Neural cell (in vitro differentiated cells): ENCODE results near the gene CDH4. TPM values are rescaled to one million over a fixed set of nuclear protein-coding genes. Genes with fewer than 3 reads are reported as not detected.

ENCODE experiments used
- H2AFZ ChIP-seq: fragments of 200-600, 300-800 bp; sonication (generic), shearing (Covaris generic); 2 replicates; pipeline ENCODE4 v1.6.0; 2014; ENCODE audit warnings: low read depth, mild to moderate bottlenecking, antibody characterized with exemption, low read length, moderate library complexity
- H3F3A ChIP-seq: fragments of 200-600 bp; shearing (Covaris generic); 2 replicates; pipeline ENCODE4 v1.6.1; 2016; ENCODE audit warnings: mild to moderate bottlenecking, moderate library complexity, mixed read lengths, antibody characterized with exemption, low read length; ENCODE audit not compliant: insufficient read depth, poor library complexity, severe bottlenecking
- H3K27ac ChIP-seq: fragments of 200-600, 300-800 bp; sonication (generic), shearing (Covaris generic); 2 replicates; pipeline ENCODE4 v1.5.1; 2014; ENCODE audit warnings: mild to moderate bottlenecking, low read length, moderate library complexity
- H3K27me3 ChIP-seq: fragments of 300-800, 200-600 bp; sonication (generic), shearing (Covaris generic); 2 replicates; pipeline ENCODE4 v1.6.0; 2014; ENCODE audit warnings: mild to moderate bottlenecking, low read depth, low read length, moderate library complexity; ENCODE audit not compliant: insufficient read depth
- H3K36me3 ChIP-seq: fragments of 300-800, 200-600 bp; sonication (generic), shearing (Covaris generic); 2 replicates; pipeline ENCODE4 v1.5.1; 2014; ENCODE audit warnings: mild to moderate bottlenecking, antibody characterized with exemption, low read length, moderate library complexity; ENCODE audit not compliant: insufficient read depth
- H3K4me2 ChIP-seq: fragments of 300-800, 200-600 bp; sonication (generic), shearing (Covaris generic); 2 replicates; pipeline ENCODE4 v1.6.0; 2014; ENCODE audit warnings: mild to moderate bottlenecking, low read length
- H3K4me3 ChIP-seq: fragments of 300-800, 200-600 bp; sonication (generic), shearing (Covaris generic); 2 replicates; pipeline ENCODE4 v1.5.1; 2014; ENCODE audit warnings: mild to moderate bottlenecking, low read length, moderate library complexity
- H3K79me2 ChIP-seq: fragments of 200-600 bp; shearing (Covaris generic); replicated peaks from 2 replicates; pipeline ENCODE4 v1.6.0; 2014; ENCODE audit warnings: mild to moderate bottlenecking, low read length, moderate library complexity; ENCODE audit not compliant: insufficient read depth
- H3K9ac ChIP-seq: fragments of 300-800, 200-600 bp; sonication (generic), shearing (Covaris generic); 2 replicates; pipeline ENCODE4 v1.6.1; 2016; ENCODE audit warnings: mild to moderate bottlenecking, low read length, mixed read lengths
- H3K9me2 ChIP-seq: fragments of 200-600 bp; shearing (Covaris generic); 2 replicates; pipeline ENCODE4 v1.6.1; 2016; ENCODE audit warnings: mild to moderate bottlenecking, low read length, mixed read lengths; ENCODE audit not compliant: insufficient read depth
- H3K9me3 ChIP-seq: fragments of 200-600, 300-800 bp; sonication (generic), shearing (Covaris generic); 2 replicates; pipeline ENCODE4 v1.6.1; 2016; ENCODE audit warnings: mild to moderate bottlenecking, mixed run types, low read length, moderate library complexity, mixed read lengths
- H4K20me1 ChIP-seq: fragments of 200-600 bp; shearing (Covaris generic); 2 replicates; pipeline ENCODE4 v1.6.1; 2016; ENCODE audit warnings: mild to moderate bottlenecking, mixed run types; ENCODE audit not compliant: insufficient read depth
- EP300 ChIP-seq: fragments of 450-650 bp; conservative IDR thresholded peaks from 2 replicates; pipeline ENCODE4 v1.6.1; 2014; ENCODE audit warnings: antibody characterized with exemption, mild to moderate bottlenecking, moderate library complexity; ENCODE audit not compliant: poor library complexity, severe bottlenecking
- EZH2 ChIP-seq: fragments of 200-600, 300-800 bp; shearing (Covaris generic), sonication (generic); IDR thresholded peaks from 2 replicates; pipeline ENCODE4 v1.6.1; 2014; ENCODE audit warnings: antibody characterized with exemption, low read length, borderline replicate concordance, mild to moderate bottlenecking; ENCODE audit not compliant: insufficient read depth, poor library complexity, severe bottlenecking
- MXI1 ChIP-seq: fragments of 450-650 bp; conservative IDR thresholded peaks from 2 replicates; pipeline ENCODE4 v1.6.1; 2014; ENCODE audit warnings: antibody characterized with exemption, mild to moderate bottlenecking; ENCODE audit not compliant: poor library complexity, severe bottlenecking
- POLR2AphosphoS5 ChIP-seq: IDR thresholded peaks from 2 replicates; pipeline ENCODE4 v1.6.1; 2012
- RAD21 ChIP-seq: fragments of 450-650 bp; conservative IDR thresholded peaks from 2 replicates; pipeline ENCODE4 v1.6.1; 2014; ENCODE audit warnings: antibody characterized with exemption, mild to moderate bottlenecking, moderate library complexity
- SMC3 ChIP-seq: fragments of 450-650 bp; conservative IDR thresholded peaks from 2 replicates; pipeline ENCODE4 v1.6.1; 2014; ENCODE audit warnings: antibody characterized with exemption, mild to moderate bottlenecking, moderate library complexity; ENCODE audit not compliant: poor library complexity
- TAF1 ChIP-seq: IDR thresholded peaks from 2 replicates; pipeline ENCODE4 v1.6.1; 2012; ENCODE audit warnings: low read depth
- polyA plus RNA-seq: library from polyadenylated mRNA; depleted of rRNA; stranded (reverse); fragments of >200 nt; gene quantifications from 2 replicates; pipeline ENCODE4 v1.2.3, GENCODE V29; 2014
- TF ChIP-seq, protein P1 (sequence below): IDR thresholded peaks from 2 replicates; pipeline ENCODE4 v1.6.1; 2012; ENCODE audit warnings: borderline replicate concordance
- TF ChIP-seq, protein P2 (sequence below): fragments of 450-650 bp; IDR thresholded peaks from 2 replicates; pipeline ENCODE4 v1.5.1; 2014; ENCODE audit warnings: antibody characterized with exemption, mild to moderate bottlenecking, moderate library complexity; ENCODE audit not compliant: poor library complexity, severe bottlenecking

CDH4 gene
- polyA plus RNA-seq, 1 donor from 2014 or later = 24.6 TPM

DNA sequence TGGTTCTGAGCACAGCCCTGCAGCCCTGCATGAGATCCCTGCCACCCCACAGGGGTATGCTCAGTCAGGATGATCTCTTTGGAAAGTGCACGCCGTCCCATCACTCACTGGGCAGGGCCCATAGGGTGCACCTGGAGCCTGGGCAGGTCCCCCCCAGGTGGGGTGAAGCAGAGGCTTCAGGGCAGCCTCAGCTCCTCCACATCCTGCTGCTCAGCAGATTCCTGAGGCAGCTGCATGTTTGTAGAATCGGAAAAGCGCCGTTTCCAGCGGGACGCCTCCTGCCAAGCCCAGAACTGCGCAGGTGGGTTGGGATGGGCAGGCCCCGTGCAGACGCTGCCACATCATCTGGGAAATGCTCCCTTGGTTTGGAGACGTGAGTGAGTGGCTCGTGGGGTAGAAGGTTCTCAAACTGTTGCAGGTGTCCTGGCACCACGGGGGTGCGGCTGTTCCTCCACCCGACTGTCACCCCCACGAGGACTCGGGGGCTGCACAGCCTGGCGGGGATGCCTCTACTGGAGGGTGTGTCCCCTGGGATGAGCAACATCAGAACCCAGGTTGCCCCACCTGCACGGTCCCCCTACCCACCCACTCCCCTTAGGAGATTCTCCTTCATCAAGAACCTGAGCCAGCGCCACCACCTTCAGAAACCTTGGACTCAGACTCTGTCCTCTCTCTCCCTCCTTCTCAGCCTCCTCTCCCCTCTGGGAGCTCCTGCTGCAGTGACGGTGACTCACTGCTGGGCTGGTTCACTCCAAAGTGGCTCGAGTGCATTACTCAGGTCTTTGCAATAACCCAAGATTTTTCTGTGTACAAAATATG is 479.5 kb downstream of the CDH4 start:
- no peaks in the 10 kb centered on the region for H3K9me3 ChIP-seq
- H3K9ac ChIP-seq = no peak overlapping the region
- H3K4me2 ChIP-seq = no peak overlapping the region
- H3K9me2 ChIP-seq = no peaks in the 10 kb centered on the region
- peaks cover 5% of the 10 kb centered on the region for H3K36me3 ChIP-seq
- TF ChIP-seq MXI1 (no peak), TAF1 (no peak), POLR2AphosphoS5 (no peak), EP300 (no peak), RAD21 (no peak), SMC3 (no peak), EZH2 (no peak)
- TF ChIP-seq, protein P1, sequence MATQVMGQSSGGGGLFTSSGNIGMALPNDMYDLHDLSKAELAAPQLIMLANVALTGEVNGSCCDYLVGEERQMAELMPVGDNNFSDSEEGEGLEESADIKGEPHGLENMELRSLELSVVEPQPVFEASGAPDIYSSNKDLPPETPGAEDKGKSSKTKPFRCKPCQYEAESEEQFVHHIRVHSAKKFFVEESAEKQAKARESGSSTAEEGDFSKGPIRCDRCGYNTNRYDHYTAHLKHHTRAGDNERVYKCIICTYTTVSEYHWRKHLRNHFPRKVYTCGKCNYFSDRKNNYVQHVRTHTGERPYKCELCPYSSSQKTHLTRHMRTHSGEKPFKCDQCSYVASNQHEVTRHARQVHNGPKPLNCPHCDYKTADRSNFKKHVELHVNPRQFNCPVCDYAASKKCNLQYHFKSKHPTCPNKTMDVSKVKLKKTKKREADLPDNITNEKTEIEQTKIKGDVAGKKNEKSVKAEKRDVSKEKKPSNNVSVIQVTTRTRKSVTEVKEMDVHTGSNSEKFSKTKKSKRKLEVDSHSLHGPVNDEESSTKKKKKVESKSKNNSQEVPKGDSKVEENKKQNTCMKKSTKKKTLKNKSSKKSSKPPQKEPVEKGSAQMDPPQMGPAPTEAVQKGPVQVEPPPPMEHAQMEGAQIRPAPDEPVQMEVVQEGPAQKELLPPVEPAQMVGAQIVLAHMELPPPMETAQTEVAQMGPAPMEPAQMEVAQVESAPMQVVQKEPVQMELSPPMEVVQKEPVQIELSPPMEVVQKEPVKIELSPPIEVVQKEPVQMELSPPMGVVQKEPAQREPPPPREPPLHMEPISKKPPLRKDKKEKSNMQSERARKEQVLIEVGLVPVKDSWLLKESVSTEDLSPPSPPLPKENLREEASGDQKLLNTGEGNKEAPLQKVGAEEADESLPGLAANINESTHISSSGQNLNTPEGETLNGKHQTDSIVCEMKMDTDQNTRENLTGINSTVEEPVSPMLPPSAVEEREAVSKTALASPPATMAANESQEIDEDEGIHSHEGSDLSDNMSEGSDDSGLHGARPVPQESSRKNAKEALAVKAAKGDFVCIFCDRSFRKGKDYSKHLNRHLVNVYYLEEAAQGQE = no peak
- TF ChIP-seq, protein P2, sequence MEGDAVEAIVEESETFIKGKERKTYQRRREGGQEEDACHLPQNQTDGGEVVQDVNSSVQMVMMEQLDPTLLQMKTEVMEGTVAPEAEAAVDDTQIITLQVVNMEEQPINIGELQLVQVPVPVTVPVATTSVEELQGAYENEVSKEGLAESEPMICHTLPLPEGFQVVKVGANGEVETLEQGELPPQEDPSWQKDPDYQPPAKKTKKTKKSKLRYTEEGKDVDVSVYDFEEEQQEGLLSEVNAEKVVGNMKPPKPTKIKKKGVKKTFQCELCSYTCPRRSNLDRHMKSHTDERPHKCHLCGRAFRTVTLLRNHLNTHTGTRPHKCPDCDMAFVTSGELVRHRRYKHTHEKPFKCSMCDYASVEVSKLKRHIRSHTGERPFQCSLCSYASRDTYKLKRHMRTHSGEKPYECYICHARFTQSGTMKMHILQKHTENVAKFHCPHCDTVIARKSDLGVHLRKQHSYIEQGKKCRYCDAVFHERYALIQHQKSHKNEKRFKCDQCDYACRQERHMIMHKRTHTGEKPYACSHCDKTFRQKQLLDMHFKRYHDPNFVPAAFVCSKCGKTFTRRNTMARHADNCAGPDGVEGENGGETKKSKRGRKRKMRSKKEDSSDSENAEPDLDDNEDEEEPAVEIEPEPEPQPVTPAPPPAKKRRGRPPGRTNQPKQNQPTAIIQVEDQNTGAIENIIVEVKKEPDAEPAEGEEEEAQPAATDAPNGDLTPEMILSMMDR = no peak
- H2AFZ ChIP-seq = no peak overlapping the region
- no peak overlapping the region for H3K27ac ChIP-seq
- H3F3A ChIP-seq = no peaks in the 10 kb centered on the region
- H3K27me3 ChIP-seq = no peaks in the 10 kb centered on the region
- H4K20me1 ChIP-seq = no peaks in the 10 kb centered on the region
- no peaks in the 10 kb centered on the region for H3K79me2 ChIP-seq
- H3K4me3 ChIP-seq = no peak overlapping the region

DNA sequence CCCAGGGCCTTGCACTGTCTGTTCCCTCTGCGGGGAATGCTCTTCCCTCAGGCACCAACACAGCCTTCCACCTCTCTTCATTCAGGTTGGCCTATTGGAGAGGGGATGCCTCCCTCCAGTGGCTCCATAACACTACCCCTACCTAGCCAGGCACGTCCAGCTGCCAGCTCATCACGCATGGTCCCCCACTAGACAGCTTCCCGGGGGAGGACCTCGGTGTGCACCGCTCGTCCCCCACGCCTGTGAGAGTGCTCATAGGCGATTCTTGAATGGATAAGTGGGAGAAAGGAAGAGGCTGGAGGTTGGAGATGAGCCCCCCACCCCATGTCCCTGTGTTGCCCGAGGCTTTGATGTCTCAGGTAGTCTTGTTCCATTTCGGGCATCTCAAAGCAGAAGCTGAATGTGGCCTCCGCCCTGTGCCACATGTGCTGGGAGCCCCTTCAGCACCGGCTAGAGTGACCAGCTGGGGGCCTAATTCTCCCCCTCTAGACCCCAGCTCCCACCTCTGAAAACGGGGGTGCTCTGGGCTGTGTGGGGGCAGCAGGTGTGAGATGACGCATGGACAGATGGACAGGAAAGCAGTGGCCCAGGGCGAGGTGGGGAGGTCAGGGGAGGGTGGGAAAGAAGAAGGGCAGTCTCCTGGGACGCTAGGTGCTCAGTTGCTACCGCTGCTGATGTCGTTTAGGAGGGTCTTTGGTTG is 480.6 kb downstream of the CDH4 start:
- Histone ChIP-seq H3K9me3 (no peaks in the 10 kb centered on the region), H3K27ac (peak overlapping the region; percentile 83), H4K20me1 (no peaks in the 10 kb centered on the region), H3K4me2 (no peak overlapping the region), H2AFZ (no peak overlapping the region), H3F3A (no peaks in the 10 kb centered on the region), H3K79me2 (no peaks in the 10 kb centered on the region), H3K27me3 (no peaks in the 10 kb centered on the region), H3K9me2 (no peaks in the 10 kb centered on the region), H3K9ac (peak overlapping the region; percentile 61), H3K4me3 (no peak overlapping the region), H3K36me3 (no peaks in the 10 kb centered on the region)
- TF ChIP-seq RAD21 (no peak), POLR2AphosphoS5 (no peak), MXI1 (no peak), EZH2 (no peak), TAF1 (no peak)
- TF ChIP-seq, protein P2 = no peak
